Hepatocyte (in vitro differentiated cells): ENCODE measurements around the gene GDNF.

ENCODE experiments used
- CTCF ChIP-seq: fragments of 200-600 bp; sonication (generic); IDR thresholded peaks from 2 replicates; pipeline ENCODE4 v1.5.1; 2016; ENCODE audit warnings: antibody characterized with exemption, mild to moderate bottlenecking; ENCODE audit not compliant: poor library complexity
- EZH2 ChIP-seq: fragments of 200-600 bp; sonication (generic); IDR thresholded peaks from 2 replicates; pipeline ENCODE4 v1.6.1; 2016; ENCODE audit warnings: antibody characterized with exemption, mild to moderate bottlenecking, borderline replicate concordance

- no peak for TF ChIP-seq CTCF
- no peak for TF ChIP-seq EZH2
These were observed 67.6 kb downstream of the GDNF start for GRCh38 chr5:37772255-37772654.
